Uterine smooth muscle cell (primary cell): ENCODE data around the gene SLC35D1. TPM values are rescaled to one million over a fixed set of nuclear protein-coding genes. Genes with fewer than 3 reads are reported as not detected.

Source experiments
- total RNA-seq: library from RNA; depleted of rRNA; stranded (reverse); fragments of >200 nt; gene quantifications from 2 replicates; pipeline ENCODE4 v1.2.3, GENCODE V29; 2014

Gene SLC35D1
- 20.4 and 24.7 TPM in 2 replicates for total RNA-seq

GRCh38 chr1:67053785-67054772 lies at the start of gene SLC35D1:
Gene SLC35D1 (minus strand): TSS chr1:67054148. CDS start chr1:67054013, 135 bp downstream.

Other genes with a start within 250 kb of the SLC35D1 start
- gene DNAI4, start 129.3 kb downstream of the SLC35D1 start, total RNA-seq: 3.3 and 7.2 TPM in 2 replicates
- 37.2 and 42.0 TPM in 2 replicates for gene MIER1, start 129.2 kb downstream of the SLC35D1 start, total RNA-seq
- gene C1orf141, start 80.8 kb upstream of the SLC35D1 start, total RNA-seq: not detected in 2 replicates
- gene IL23R, start 112.3 kb upstream of the SLC35D1 start, total RNA-seq: under 0.01 TPM in 1 of 2 replicates, not detected in the other